Measurements from ENCODE around the gene PDX1.

Gene PDX1

DNA sequence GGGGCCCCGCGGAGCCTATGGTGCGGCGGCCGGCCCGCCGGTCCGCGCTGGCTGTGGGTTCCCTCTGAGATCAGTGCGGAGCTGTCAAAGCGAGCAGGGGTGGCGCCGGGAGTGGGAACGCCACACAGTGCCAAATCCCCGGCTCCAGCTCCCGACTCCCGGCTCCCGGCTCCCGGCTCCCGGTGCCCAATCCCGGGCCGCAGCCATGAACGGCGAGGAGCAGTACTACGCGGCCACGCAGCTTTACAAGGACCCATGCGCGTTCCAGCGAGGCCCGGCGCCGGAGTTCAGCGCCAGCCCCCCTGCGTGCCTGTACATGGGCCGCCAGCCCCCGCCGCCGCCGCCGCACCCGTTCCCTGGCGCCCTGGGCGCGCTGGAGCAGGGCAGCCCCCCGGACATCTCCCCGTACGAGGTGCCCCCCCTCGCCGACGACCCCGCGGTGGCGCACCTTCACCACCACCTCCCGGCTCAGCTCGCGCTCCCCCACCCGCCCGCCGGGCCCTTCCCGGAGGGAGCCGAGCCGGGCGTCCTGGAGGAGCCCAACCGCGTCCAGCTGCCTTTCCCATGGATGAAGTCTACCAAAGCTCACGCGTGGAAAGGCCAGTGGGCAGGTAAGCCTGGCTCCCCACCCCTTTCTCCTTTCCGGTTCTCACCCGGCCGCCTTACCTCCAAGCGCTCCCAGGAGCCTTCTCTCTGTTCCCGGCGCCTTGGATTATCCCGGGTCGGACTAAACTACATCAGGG is at the start of gene PDX1:
TSS of gene PDX1 (plus strand) at position 67 of the 743 bp plus-strand sequence. CDS start at position 206, 139 bp downstream.
- no peak for DNase-seq

DNA sequence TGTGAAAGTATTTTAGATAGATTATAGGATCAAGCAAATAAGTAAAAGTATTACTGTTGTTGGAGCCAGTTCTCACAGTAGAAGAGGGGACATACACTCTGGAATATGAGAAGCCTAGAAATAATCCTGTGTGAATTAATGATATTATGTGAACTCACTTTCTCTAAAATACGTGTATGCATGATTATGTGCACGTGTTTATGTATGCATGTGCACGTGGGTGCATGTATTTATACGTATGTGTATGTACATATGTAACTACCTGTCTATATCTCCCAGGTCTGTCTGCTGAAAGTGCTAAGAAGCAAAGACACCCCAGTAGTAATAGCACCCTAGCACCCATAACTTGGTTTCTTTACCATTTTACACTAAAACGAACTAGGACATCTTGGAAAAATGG is 41.5 kb upstream of the PDX1 start:
- DNase-seq: no peak

DNA sequence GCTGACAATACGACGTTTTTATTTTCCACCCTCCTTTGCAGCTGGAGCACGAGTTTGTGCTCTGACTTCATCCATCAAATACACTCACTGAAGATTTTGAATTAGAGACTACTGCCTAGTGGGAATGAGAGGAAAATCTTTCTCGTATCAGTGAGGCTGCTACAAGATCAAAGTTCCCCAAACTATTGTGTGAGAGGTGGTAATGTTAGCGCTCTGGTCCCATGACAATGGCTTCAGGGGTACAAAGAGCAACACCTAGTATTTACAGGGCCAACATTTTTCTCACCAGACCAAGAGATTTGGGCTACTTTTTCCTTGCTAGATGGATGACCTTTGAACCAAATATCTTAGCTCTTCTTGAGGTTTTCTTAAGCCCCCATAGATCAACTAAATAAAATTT is 30.3 kb upstream of the PDX1 start:
- DNase-seq: no peak

DNA sequence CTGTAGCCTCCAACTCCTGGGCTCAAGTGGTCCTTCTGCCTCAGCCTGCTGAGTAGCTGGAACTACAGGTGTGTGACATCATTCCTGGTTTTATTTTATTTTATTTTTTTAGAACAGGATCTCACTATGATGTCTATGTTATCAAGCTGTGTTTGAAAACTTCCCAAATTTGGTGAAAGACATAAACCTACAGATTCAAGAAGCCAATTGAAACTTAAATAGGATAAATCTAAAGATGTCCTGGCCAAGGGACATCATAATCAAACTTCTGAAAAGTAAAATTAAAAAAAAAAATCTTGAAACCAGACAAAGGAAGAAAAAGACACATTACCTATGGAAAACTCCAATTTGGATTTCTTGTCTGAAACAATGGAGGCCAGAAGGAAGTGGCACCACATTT is 23.1 kb upstream of the PDX1 start:
- DNase-seq: no peak

DNA sequence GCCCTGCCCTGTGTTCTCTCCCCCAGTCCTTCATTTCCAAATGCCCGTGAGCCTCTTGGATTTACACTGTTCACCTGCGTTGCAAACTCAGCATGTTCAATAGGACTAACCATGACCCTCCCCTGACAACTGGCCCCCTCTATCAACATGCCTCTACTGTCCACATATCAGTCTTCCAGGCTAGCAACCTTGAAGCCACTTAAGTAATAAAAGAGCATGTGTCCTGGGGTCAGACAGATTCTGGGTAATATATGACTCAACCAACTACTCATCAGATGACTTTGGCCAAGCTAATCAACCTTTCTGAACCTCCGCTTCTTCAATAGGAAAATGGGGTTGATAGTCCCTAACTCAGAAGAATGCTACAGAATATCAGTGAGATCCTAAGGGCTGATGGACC is 15.1 kb upstream of the PDX1 start:
- no peak for DNase-seq

DNA sequence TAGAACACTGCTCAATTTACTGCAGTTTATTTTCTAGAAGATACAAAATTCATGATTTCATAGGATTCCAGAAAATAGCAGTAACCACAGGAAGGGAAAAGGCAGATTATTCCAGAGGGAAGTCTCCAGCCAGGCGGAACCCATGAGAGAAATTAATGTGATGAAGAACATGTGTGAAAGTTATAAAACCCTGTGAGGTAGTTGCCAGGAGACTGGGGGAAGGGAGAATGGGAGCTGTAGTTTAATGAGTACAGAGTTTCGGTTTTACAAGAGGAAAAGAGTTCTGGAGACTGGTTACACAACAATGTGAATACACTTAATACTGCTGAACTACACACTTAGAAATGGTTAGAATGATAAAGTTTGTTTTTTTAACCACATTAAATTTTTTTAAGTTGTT is 14.2 kb upstream of the PDX1 start:
- no peak for DNase-seq

DNA sequence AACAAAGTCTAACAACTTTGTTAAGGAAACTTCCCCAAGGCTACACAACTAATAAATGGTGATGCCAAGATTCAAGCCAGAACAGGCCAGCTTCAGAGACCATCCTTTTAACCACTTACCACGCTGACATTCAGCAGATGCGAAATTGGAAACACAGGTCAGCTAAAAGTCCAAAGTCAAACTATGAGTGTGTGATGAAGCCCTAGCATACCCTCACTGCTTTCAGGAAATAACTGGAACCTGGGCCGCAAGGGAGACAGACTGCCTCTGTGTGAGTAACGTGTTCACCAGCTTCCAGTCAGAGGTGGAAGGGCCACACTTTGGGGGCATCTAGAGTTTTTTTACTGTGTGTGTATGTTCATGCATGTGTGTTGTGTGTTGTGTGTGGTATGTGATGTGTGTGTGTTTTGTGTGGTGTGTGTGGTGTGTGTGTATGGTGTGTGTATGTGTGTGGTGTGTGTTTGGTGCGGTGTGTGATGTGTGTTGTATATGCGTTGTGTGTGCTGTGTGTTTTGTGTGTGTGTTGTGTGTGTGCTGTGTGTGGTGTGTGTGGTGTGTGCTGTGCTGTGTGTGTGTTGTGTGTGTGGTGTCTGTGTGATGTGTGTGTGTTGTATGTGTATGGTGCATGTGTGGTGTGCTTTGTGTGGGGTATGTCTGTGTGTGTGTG is 12.5 kb upstream of the PDX1 start:
- no peak for DNase-seq

DNA sequence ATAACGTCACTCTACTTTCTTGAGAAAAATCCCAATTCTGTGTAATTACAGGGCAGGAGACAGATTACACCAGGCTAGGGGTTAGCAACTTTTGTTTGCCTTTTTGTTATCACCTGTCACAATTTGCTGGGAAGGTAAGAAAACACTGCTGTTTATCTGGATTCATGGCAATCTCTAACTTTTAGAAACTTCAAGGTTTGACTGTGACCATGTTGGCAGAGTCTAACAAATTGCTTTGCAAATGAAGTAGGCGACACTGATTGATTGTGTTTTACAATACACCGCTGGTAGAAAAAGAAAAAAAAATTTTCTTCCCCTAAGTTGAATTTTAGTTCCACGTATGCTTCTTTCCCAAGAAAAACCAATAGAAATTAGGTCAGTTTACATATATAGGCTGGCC is 10.4 kb upstream of the PDX1 start:
- DNase-seq: no peak

DNA sequence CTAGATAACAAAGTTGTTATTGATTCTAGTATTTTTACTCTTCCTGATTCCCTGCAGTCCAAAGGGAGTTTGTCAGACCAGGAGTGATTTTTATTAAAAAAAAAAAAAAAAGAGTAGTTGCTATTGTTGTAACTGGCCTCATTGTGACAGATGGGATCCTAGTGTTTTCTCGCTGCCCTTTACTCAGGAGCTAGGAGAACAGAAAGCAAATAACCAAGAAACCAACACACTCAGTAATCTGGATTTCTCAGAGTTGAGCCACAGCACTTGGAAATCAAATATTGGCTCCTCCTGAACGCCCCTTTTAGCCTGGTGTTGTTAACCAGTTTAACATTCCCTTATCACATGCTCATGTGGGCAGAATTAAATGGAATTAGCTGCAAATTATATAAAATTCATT is 8.3 kb upstream of the PDX1 start:
- DNase-seq: no peak

DNA sequence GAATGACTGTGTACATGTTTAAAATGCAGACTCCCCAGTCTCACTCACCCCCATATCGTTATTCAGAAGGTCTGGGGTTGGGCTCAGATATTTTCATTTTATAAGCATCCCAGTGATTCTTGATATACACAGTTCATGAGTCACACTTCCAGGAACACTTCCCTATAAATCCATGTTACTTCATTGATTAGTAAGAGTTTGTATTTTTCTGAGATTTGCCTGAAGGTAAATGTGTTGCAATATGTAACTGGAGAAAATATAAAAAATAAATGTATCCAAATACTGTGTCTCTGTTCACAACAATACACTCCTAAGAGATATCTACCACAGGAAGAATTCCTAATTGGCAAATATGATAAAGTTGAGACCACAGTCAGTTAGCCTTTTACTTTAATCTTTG is 6.6 kb upstream of the PDX1 start:
- DNase-seq: no peak

DNA sequence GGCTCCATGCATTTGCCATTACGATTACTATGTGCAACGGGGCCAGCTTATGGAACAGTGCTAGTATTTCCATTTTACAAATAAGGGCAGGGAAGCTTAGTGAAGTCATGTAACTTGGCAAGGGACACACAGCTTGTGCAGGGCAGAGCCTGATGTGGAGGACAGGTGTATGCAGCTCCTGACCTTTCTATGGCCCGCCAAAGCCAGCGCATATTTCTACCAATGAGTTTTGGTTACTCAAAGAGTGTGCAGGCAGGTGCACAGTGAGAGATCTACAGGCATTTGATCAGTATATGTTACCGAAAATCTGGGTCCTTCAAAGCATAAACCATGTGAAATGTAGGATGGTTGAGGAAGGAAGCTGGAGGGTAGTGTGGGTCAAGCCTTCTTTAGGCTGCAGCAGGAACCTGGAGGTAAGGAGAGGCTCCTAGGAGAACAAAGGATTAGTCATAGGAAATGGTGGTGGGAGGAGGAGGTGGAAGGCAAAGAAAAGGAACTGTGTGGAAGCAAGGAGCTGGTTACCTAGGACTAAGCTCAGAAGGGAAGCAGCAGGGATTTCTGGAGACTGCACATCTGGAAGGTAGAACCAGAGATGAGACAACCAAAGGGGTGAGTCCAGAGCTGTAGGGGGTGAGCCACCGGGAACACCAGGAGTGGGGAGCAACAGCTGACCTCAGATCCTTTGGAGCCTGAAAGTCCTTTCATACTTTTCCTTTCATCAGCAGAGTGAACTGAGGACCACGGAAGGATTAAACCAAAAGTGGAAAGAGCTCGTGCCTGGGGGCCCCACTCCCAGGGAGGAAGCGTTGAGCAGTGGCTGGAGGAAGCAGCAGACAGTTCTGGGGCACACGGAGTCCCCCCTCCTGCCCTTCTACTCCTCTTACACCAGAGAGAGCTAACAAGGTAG is 4.2 kb upstream of the PDX1 start:
- DNase-seq: no peak

DNA sequence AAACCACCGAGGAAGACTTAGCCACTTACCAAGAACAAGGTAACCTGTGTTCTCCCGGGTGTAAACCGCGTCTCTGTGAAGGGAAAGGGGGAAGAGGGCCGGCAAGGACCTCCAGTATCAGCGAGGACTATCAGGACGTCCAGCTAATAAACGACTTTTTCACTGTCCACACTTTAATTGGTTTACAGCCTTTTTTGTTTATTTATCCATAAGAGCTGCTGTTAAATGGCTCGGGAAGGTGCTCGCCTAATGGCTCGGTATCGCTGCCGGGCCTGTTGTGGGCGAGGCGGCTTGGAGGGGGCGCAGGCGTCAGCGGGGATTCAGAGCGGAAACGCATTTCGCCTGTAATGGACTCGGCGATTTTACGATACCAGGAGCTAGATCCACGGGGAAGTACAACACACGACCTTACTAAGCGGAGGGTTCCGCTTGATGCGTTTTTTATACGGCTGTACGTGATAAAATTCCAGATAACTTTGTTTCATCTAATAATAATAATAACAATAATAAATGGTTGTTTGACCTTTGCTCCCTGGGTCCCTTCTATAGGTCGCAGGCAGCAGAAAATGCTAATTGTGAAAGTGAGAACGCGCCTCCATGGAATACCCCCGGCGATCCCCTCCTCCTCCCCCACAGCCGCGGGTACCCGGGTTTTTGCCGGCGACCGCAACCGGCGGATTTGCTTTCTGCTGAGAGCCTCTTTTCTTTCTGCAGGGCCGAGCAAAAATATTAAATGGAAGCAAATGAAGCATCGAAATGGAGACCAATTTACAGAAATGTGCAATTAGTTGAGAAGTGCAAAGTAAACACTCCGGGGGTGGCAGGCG is 2.5 kb upstream of the PDX1 start:
- DNase-seq: no peak

DNA sequence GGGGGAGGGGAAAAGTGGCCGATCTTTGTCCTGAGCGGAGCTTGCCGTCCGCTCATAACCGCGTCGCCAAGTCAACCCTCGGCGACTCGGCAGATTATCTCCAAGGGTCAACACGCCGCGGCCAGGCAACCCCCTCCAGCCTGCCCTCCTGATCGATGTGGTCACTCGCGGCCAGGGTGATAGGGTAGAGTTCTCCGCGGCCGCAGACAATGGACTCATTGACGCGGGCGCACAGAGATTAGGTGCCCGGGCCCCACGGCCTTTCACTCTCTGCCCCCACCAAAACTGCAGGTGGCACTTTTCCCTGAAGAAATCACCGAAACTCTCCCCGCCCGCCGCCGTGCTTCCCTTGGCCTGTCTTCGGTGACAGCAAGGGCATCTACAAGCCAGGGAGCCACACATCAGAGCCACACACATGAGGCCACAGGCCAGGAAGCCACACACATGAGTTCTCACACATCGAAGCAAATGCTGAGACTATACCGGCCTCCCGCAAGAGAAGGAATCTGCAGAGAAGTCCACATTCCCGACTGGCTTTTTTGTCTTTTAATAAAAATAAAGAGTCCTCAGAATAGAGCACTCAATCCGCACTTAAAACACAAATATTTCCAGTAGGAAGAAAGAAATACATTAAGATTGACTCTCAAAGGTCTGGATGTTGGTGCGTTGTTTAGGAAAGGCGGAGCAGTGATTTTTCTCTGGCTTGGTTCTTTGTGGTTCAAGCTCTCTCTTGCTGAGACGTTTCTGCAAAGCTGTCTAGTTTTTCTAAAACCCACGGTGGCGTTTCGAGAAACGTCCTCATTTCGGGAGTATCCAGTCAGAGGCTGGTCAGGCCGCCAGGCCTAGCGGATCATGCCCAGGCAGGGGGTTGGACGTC is 1.5 kb upstream of the PDX1 start:
- no peak for DNase-seq

DNA sequence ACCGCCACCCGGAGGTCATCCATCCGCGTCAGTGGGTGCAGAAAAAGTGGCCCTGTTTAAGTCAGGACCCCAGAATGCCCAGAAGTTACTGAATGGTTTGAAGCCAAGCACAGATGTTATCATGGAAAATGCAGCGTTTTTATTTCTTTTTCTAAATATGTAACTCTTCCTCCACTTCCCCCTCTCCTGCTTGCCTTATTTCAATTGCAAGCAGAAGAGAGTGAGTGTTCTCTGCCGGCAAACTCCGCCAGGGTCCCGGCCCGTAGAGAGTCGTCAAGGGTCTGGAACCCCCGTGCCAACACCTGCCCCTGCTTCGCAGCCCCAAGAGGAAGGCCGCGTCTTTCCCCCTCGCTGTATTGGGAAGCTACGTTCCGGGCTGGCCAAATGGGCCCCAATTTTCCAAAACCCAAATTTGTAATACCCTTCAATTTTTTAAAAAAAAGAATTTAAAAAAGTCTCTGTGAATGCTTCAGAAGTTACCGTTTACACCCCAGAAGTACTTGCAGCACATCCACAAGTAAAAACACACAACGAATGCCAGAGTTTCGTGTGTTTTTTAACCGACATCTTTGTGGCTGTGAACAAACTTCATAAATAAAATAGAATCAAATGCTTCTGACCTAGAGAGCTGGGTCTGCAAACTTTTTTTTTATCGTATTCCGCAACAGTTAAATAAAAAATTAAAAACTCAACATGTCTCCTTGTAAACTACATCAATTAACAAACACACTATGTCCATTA is 712 bp upstream of the PDX1 start:
- no peak for DNase-seq

DNA sequence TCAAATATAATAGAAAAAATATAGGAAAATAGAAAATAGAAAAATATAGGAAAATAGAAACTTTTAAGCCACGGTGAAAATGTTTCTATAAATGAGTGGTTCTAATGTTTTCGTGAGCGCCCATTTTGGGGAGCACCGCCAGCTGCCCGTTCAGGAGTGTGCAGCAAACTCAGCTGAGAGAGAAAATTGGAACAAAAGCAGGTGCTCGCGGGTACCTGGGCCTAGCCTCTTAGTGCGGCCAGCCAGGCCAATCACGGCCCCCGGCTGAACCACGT is 204 bp upstream of the PDX1 start:
- no peak for DNase-seq

DNA sequence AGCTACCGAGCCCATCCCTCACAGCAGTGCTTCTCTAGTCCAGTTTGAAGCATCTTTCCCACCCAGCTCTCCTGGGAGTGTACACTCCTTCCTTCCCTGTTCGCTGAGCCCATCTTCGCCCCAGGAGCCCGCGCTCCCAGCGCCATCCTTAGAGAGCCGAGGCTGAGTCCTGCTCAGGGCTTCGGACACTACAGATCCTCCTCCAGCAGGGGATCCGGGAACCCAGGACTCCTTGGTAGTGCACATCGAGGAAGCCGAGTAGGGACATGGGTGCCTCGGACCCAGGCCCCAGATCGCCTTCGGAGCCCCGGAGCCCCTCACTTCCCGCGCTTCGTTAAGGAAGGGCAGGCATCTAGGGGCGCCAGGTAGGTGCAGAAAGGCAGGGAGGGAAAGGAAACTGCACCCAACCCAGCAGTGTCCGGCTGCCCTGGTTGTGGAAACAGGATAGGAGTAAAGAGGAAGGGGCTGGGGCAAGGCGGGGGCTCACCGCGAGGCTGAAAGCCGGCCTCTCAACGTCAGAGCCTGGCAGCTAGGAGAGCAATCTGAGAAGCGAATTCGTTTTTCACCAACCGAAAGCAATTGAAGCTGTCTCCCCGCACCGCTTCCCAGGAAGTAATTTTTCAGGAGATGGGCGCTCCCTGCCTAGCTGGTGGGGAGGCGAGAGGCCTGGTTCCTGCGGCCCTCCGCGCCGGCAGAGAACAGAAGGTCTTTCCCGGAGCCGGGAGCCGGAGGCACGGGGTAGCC is 1.0 kb downstream of the PDX1 start:
- DNase-seq: no peak

DNA sequence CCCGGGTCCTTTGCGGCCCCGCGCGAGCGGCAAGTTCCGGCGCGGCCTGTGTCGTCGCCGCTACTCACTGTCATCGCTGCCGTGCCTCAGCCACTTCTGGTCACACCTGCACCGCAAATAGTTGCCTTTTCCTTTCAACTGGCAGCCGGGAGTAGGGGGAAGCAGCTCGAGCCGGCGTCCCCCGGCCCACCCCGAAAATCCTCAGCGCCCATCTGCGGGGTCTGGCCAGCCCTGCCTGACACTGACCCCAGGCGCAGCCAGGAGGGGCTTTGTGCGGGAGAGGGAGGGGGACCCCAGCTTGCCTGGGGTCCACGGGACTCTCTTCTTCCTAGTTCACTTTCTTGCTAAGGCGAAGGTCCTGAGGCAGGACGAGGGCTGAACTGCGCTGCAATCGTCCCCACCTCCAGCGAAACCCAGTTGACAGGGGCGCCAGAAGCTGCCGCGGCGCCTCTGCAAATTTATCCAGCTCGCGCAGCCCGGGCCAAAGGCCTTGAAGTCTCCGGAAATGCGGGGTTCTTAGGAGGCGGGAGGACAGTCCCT is 1.7 kb downstream of the PDX1 start:
- DNase-seq: no peak

DNA sequence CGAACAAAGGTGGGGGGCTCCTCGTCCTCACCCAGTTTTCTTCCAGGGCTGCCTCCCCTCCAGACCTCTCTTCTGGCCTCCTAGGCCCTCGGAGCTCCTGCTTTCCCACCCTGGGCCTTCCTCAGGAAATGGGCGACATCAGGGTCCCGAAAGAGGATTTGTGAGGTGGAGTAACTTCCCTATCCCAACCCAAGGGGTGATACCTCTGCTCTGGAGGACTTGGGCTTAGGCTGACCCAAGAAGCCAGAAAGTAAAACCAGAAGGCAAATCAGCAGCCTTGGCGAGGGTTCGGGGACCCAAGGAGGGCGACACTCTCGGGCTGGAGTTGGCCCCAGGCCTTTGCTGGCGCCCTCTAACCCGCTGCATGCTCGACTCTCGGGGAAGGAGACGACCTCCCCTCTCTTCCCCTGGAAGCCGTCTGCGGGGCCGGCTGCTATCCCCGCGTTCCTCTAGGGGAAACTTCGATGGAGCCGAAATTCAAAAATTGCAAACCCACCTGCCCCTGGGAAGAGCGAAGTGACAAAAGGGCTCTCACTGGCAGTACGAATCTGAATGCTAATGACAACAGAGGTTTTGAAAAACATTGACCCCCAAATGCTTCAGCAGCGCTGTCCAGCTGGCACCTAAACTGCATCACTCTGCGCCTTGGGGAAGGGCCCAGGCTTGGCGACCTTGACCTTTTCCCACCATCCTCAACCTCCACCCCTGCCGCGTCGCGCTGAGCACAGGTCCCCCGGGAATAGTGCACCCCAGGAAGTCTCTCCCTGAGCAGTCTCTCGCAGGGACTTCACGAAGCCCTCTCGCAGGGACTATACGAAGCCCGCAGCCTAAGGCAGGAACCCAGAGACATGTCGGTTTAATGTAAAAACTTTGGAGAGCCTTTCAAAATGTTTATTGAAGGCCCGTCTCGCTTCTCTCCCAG is 2.4 kb downstream of the PDX1 start:
- no peak for DNase-seq

Measured in activated CD4-positive, alpha-beta T cell treated with anti-CD3 and anti-CD28 coated beads for 1 hour (primary cell).